Measurements from ENCODE around the gene WRAP53. TPM values are rescaled to one million over a fixed set of nuclear protein-coding genes. Genes with fewer than 3 reads are reported as not detected.
"Not testable (repeated sequence)": the region's sequence is repeated elsewhere in the genome, so short reads cannot be mapped to it uniquely, and the experiment has no call there.

The WRAP53 gene
- polyA plus RNA-seq (ENCODE audit: insufficient read length in 3 of 3), result 10 to 100 TPM; 15.3 to 21.3 (median 17.0) TPM
- long read RNA-seq, donor 1, full-length matches to known transcripts, result 6 of 6 reads
- long read RNA-seq, donor 1, partial matches to known transcripts, result 0 of 6 reads
- long read RNA-seq, donor 1, other reads (novel, unspliced or antisense), result 0 of 6 reads
- long read RNA-seq, donor 2, full-length matches to known transcripts, result 10 of 10 reads
- long read RNA-seq, donor 2, partial matches to known transcripts, result 0 of 10 reads
- long read RNA-seq, donor 2, other reads (novel, unspliced or antisense), result 0 of 10 reads
- long read RNA-seq, donor 3, partial matches to known transcripts, result 0 of 7 reads
- long read RNA-seq, donor 3, other reads (novel, unspliced or antisense), result 7 of 7 reads
- long read RNA-seq, donor 4, full-length matches to known transcripts, result 11 of 11 reads
- long read RNA-seq, donor 4, partial matches to known transcripts, result 0 of 11 reads
- long read RNA-seq, donor 4, other reads (novel, unspliced or antisense), result 0 of 11 reads
- long read RNA-seq, donor 5, partial matches to known transcripts, result 0 of 2 reads
- long read RNA-seq, donor 5, other reads (novel, unspliced or antisense), result 0 of 2 reads
- long read RNA-seq, donor 6, full-length matches to known transcripts, result 5 of 5 reads
- long read RNA-seq, donor 6, partial matches to known transcripts, result 0 of 5 reads
- long read RNA-seq, donor 6, other reads (novel, unspliced or antisense), result 0 of 5 reads
- long read RNA-seq, donor 7, full-length matches to known transcripts, result 9 of 9 reads
- long read RNA-seq, donor 7, partial matches to known transcripts, result 0 of 9 reads
- long read RNA-seq, donor 7, other reads (novel, unspliced or antisense), result 0 of 9 reads
- long read RNA-seq, donor 8, full-length matches to known transcripts, result 2 of 2 reads
- long read RNA-seq, donor 8, partial matches to known transcripts, result 0 of 2 reads
- long read RNA-seq, donor 8, other reads (novel, unspliced or antisense), result 0 of 2 reads
- long read RNA-seq, donor 9, full-length matches to known transcripts, result 3 of 3 reads
- long read RNA-seq, donor 9, partial matches to known transcripts, result 0 of 3 reads
- long read RNA-seq, donor 9, other reads (novel, unspliced or antisense), result 0 of 3 reads
- long read RNA-seq, donor 10, full-length matches to known transcripts, result 7 of 7 reads
- long read RNA-seq, donor 10, partial matches to known transcripts, result 0 of 7 reads
- long read RNA-seq, donor 10, other reads (novel, unspliced or antisense), result 0 of 7 reads
- long read RNA-seq, donor 11, full-length matches to known transcripts, result 3 of 3 reads
- long read RNA-seq, donor 11, partial matches to known transcripts, result 0 of 3 reads
- long read RNA-seq, donor 11, other reads (novel, unspliced or antisense), result 0 of 3 reads
- long read RNA-seq, donor 12, full-length matches to known transcripts, result 7 of 18 reads
- long read RNA-seq, donor 12, partial matches to known transcripts, result 0 of 18 reads
- long read RNA-seq, donor 12, other reads (novel, unspliced or antisense), result 11 of 18 reads
- long read RNA-seq, donor 13, partial matches to known transcripts, result 0 of 4 reads
- long read RNA-seq, donor 13, other reads (novel, unspliced or antisense), result 0 of 4 reads
- long read RNA-seq, donor 14, result 0 reads
- long read RNA-seq, donor 15, result 0 reads
- long read RNA-seq, donor 16, full-length matches to known transcripts, result 7 of 12 reads
- long read RNA-seq, donor 16, partial matches to known transcripts, result 5 of 12 reads
- long read RNA-seq, donor 16, other reads (novel, unspliced or antisense), result 0 of 12 reads

- peak; percentile 98 for DNase-seq
Measured at GRCh38 chr17:7687908-7688807, at the start of gene WRAP53. Gene WRAP53, plus strand, starts transcription at chr17:7688477. Its CDS starts 172 bp downstream, at chr17:7688649.

- no peak for DNase-seq
Measured at GRCh38 chr17:7640783-7641182, 47.5 kb upstream of the WRAP53 start.

GRCh38 chr17:7641635-7642034 is 46.6 kb upstream of the WRAP53 start:
- DNase-seq, result not testable (repeated sequence)

- DNase-seq, result no peak
Measured at GRCh38 chr17:7644775-7645174, 43.5 kb upstream of the WRAP53 start.

GRCh38 chr17:7646457-7646856 is 41.8 kb upstream of the WRAP53 start:
- DNase-seq, result no peak

GRCh38 chr17:7647018-7647417 is 41.3 kb upstream of the WRAP53 start:
- DNase-seq, result no peak

- DNase-seq, result peak; percentile 65
Measured at GRCh38 chr17:7650509-7651096, 37.7 kb upstream of the WRAP53 start, which contains the start of gene ATP1B2. Gene ATP1B2, plus strand, starts transcription at chr17:7650926. Its CDS starts 593 bp downstream, at chr17:7651519.

- DNase-seq, result no peak
Measured at GRCh38 chr17:7651097-7651664, 37.1 kb upstream of the WRAP53 start.

GRCh38 chr17:7651665-7652387 is 36.5 kb upstream of the WRAP53 start:
- peak; percentile 81 for DNase-seq

- DNase-seq, result no peak
Measured at GRCh38 chr17:7652388-7653356, 35.6 kb upstream of the WRAP53 start.

GRCh38 chr17:7654832-7655540 is 33.3 kb upstream of the WRAP53 start:
- no peak for DNase-seq

GRCh38 chr17:7655541-7655840 is 32.8 kb upstream of the WRAP53 start:
- DNase-seq, result no peak

GRCh38 chr17:7656958-7657609 is 31.2 kb upstream of the WRAP53 start:
- DNase-seq, result peak; percentile 72

- DNase-seq, result no peak
Measured at GRCh38 chr17:7667656-7668406, 20.4 kb upstream of the WRAP53 start.

GRCh38 chr17:7668482-7668881 is 19.8 kb upstream of the WRAP53 start:
- no peak for DNase-seq
